T follicular helper cell (primary cell): ENCODE data around the gene CKAP4.

Experiments used
- DNase-seq: peaks from one replicate; pipeline ENCODE4 v3.0.0-alpha.2; 2020; ENCODE audit warnings: low read depth

The CKAP4 gene

GRCh38 chr12:106197906-106198623, 49.8 kb downstream of the CKAP4 start:
- no peak for DNase-seq

- no peak for DNase-seq
Observed at GRCh38 chr12:106195621-106196027, 52.2 kb downstream of the CKAP4 start.

GRCh38 chr12:106194351-106194750, 53.5 kb downstream of the CKAP4 start:
- DNase-seq, result no peak

GRCh38 chr12:106193394-106194215, 54.2 kb downstream of the CKAP4 start:
- no peak for DNase-seq

- DNase-seq, result no peak
Observed at GRCh38 chr12:106192659-106193393, 55.0 kb downstream of the CKAP4 start.

GRCh38 chr12:106190581-106190980, 57.2 kb downstream of the CKAP4 start:
- DNase-seq, result no peak

- no peak for DNase-seq
Observed at GRCh38 chr12:106189341-106189740, 58.5 kb downstream of the CKAP4 start.

- no peak for DNase-seq
Observed at GRCh38 chr12:106188256-106188655, 59.6 kb downstream of the CKAP4 start.
